HG03342 (cell line): ENCODE results near the gene SUGP2.
"Not testable (repeated sequence)": the region's sequence is repeated elsewhere in the genome, so short reads cannot be mapped to it uniquely, and the experiment has no call there.

Source experiments
- ATAC-seq: cut with Tn5 transposase; IDR thresholded peaks from one replicate; pipeline ENCODE4 v1.9.1; 2021; ENCODE audit warnings: mild to moderate bottlenecking, moderate library complexity; ENCODE audit not compliant: unreplicated experiment

SUGP2 gene

DNA sequence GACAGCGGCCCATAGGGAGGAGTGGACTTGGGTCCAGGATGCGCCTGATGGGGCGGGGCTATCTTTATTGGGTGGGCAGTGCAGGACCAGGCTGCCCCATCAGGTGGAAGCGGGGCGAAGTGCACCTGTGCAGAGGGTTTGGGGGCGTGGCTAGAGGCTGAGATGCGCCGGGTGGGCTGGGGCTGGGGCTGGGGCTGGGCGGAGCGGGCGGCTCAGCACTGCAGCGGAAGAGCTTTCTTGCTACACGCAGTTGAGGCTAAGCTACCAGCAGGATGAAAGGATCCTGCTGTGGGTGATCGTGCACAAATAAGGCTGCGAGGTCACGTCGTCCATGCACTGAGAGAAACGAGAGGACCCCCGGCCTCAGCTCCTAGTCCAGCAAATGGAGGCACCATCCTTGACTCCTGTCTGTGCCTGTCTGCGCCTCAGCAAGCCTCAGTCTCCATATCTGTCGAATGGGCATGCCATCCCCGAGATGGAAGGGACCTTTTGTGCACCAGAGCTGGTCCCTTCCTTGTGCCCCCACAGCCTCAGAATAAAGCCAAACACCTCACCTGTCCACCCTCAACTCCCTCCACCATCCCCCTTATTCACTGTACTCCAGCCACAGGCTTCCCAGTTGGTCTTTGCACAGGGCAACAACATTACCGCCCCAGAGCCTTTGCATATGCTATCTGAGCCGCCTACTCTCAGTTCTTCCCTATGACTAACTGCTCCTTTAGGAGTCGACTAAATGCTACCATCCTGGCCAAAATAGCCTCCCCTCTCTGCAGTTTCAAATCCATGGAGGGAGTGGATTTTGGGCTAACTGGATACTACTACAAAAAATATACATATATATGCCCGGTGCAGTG, 71.3 kb downstream of the SUGP2 start:
- ATAC-seq, result no peak

DNA sequence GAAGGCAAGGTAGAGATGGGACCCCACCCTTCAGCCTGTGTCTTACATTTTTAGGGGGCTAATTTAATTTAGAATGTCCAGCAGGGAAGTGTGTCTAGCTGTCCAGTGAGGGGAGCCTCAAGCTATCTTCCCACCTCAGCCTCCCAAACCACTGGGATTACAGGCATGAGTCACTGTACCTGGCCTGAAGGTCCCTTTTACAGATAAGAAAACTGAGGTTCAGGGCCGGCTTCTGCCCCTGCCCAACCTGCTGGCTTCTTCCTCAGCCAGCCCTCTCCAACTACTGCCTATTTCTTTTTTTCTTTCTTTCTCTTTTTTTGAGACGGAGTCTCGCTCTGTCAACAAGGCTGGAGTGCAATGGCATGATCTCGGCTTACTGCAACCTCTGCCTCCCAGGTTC, 72.9 kb downstream of the SUGP2 start:
- ATAC-seq, result no peak

DNA sequence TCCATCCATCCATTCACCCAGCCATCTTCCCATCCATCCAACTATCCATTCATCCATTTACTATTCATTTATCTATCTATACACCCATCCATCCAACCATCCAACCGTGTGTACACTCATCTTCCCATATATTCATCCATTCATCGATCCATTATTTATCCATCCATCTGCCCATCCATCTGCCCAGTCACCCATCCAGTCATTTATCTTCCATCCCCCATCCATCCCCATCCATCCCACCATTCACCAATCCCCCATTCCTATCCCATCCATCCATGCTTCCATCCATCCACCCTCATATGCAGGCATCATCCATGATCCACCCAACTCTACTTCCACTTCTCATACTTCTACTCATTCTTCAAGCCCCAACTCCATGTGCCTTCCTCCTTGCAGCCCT, 78.3 kb downstream of the SUGP2 start:
- ATAC-seq, result no peak

DNA sequence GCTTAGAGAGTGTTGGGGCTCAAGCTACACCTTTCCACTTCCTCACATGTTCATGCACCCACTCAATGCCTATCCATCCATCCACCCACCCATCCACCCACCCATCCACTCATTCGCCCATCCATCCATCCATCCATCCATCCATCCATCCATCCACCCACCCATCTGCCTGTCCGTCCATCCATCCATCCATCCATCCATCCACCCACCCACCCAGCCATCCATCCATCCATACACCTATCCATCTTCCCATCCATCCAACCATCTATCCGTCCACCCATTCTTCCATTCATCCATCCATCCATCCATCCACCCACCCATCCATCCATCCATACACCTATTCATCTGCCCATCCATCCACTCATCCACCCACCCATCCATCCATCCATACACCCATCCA, 79.2 kb downstream of the SUGP2 start:
- no peak for ATAC-seq

DNA sequence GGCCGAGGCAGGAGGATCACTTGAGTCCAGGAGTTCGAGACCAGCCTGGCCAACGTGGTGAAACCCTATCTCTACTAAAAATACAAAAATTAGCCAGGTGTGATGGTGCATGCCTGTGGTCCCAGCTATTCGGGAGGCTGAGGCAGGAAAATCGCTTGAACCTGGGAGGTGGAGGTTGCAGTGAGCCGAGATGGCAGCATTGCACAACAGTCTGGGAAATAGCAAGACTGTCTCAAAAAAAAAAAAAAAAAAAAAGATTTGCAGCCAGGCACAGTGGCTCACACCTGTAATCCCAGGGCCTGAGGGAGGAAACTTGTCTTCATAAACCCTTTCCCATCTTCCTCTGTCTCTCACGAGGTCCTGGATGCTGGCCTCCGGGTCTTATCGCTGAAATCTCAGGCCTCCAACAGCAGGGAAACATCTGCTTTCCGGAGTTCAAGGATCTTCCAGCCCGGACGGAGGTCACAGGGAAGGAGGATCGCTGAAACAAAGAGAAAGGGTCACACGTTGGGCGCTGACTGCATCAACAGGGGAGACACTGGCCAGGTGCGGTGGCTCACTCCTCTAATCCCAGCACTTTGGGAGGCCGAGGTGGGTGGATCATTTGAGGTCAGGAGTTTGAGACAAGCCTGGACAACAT, 80.8 kb downstream of the SUGP2 start:
- ATAC-seq, result not testable (repeated sequence)

DNA sequence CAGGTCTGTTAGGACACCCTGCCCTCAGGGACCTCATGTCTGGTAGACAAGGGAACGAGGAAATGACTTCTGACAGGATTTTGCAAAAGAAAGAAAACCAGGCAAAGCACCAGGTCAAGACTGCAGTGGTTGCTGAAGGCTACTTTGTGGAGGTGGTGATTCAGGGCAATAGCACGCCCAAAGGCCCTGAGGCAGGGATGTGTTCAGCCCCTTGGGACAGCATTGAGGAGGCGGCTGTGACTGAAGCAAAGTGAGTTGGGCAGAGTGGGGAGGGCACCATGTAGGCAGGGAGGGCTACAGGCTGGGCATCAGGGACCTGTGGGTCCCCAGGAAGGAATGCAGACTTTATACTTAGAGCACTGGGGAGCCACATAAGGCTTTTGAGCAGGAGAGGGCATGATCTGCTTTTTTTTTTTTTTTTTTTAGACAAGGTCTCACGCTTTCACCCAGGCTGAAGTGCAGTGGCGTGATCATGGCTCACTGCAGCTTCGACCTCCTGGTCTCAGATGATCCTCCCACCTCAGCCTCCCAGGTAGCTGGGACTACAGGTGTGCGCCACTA, 81.5 kb downstream of the SUGP2 start:
- ATAC-seq, result no peak

DNA sequence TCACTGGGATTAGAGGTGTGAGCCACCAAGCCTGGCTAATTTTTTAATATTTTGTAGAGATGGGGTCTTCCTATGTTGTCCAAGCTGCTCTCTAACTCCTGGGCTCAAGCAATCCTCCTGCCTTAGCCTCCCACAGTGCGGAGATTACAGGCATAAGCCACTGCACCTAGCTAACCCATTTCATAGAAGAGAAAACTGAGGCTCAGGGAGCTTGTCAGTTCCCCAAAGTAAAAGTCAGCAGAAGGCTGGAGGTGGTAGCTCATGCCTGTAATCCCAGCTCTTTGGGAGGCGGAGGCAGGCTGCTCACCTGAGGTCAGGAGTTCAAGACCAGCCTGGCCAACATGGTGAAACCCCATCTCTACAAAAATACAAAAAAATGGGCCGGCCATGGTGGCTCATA, 83.5 kb downstream of the SUGP2 start:
- no peak for ATAC-seq

DNA sequence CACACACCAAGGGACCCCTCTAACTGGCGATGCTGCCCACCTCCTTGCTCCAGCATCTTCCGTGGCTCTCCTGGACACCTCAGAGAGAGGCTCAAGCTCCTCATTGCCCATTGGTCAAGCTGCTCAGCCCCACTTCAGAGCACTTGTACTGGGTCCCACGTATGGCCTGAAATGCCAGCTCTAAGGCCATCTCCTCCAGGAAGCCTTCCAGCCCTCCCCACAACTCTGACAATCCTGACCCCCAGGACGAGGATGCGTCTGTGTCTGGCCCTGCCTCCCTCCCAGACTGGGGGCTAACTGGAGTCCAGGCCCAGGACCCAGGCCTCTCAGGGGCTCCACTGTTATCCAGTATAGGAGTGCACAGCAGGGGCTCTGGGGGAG, 84.4 kb downstream of the SUGP2 start:
- no peak for ATAC-seq

DNA sequence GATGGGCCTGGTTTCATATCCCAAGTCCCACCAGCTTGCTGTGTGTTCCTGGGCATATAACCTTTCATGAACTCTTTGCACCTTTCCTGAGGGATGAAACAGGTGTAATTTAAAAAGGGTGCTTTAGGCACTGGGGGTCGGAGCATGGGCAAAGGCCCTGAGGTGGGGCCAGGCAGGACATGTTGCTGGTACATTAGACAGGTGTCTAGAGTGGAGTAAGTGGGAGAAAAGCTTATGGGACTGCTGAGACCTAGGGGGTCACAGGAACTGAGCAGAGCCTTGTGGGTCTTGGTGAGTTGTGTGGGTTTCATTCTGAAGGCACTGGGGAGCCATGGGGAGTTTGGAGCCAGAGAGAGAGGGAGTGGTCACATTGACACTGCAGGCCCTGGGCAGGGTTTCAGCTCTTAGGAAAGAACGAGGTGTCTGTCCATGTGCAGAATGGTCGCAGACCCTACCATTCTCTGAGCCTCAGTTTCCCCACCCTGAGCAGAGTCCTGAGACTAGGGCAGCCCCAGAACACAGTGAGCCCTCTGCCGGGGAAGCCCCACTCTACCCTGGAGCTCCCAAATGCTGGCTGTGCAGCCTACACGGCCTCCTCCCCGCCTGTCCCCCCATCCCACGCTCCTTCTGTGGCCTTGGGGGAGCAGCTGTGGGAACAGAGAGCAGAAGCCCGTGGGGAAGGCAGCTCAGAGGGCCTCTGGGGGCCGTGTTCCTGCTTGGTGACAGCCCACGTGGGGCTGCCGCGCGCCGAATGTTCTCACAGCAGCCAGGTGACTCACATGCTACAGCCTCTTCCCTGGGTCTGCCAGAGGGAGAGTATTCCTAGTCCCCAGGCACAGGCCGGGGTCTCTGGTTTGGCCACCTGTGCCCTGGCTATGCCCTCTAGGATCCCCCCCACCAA, 85.0 kb downstream of the SUGP2 start:
- ATAC-seq, result no peak

DNA sequence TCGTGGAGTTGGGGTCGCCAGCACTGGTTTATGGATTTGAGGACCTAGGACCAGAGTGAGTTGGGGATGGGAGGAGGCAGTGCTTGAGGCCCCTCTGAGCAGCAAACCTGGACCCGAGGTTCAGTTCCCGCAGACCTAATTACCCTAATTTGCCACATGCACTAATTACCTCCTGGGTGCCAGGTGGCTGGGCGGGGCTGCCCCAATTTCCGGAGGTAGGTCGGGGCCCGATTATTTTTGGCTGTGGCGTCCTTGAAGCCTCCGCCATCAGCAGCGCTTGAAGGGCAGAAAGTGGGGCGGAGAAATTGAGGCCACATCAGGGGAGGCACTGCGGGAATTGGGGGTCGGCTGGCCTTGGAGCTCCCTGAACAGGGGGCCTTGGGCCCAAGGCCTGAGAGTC, 86.4 kb downstream of the SUGP2 start:
- ATAC-seq, result no peak

DNA sequence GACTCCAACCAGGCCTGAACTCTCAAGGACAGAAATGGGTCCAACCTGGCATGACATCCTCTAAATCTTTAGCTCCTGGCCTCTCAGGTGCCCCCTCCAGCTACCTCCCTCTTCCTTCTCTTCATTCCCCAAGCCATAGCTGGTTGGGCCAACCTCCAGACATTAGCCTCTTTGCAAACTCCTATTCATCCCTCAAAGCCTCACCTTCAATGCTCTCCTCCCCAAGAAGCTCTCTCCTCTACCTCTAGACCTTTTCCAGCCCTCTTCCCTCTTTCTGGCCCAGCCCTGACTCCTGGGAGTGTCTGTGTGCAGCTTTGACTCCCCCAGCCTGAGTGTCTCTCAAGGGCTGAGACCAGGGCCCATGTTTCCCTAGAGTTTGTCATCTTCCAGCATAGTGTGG, 87.0 kb downstream of the SUGP2 start:
- no peak for ATAC-seq

DNA sequence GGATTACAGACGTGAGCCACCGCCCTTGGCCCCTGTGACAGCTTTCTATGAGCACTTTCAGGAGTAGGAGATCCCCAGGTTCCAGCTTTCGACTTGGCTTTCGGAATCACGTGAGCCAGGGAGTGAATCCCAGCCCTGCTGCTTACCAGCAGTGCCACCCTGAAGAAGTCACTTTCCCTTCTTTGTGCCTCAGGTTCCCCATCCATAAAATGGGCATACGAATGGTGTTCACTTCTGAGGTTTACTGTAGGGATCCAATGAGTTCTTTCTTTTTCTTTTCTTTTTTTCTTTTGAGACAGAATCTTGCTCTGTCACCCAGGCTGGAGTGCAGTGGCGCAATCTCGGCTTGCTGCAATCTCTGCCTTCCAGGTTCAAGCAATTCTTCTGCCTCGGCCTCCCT, 88.0 kb downstream of the SUGP2 start:
- no peak for ATAC-seq

DNA sequence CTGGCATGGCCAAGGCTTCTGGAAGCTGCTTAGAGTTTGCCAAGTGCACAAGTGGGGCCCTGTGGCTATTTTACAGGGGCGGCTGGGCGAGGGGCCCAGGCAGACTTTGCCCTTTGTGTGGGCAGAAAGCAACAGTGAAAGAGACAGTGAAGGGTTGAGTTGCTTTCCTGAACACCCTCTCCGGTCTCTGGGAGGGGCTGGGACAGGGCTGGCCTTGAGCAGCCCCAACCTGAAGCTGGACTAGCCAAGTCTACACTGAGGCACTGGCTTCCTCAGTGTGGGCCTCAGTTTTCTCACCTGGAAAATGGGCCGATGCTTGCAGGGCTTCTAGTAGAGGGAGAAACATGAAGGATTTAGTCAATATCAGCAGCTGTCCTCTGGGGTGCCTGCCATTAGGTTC, 89.9 kb downstream of the SUGP2 start:
- no peak for ATAC-seq

DNA sequence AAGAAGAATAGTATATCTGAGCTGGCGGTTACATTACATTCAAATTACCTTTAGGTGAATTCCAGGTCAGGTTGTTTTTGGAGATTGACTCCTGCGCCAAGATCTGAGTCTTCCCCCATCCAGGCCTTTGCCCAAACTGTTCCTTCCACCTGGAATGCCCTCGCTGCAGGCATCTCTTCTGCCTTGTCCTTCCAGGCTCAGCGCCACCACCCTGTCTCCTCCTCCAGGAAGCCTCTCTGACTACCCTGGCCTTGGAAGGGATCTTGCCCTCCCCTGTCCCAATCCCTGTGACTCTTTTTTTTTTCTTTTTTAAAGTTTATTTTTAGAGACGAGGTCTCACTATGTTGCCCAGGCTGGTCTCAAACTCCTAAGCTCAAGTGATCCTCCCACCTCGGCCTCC, 90.6 kb downstream of the SUGP2 start:
- no peak for ATAC-seq

DNA sequence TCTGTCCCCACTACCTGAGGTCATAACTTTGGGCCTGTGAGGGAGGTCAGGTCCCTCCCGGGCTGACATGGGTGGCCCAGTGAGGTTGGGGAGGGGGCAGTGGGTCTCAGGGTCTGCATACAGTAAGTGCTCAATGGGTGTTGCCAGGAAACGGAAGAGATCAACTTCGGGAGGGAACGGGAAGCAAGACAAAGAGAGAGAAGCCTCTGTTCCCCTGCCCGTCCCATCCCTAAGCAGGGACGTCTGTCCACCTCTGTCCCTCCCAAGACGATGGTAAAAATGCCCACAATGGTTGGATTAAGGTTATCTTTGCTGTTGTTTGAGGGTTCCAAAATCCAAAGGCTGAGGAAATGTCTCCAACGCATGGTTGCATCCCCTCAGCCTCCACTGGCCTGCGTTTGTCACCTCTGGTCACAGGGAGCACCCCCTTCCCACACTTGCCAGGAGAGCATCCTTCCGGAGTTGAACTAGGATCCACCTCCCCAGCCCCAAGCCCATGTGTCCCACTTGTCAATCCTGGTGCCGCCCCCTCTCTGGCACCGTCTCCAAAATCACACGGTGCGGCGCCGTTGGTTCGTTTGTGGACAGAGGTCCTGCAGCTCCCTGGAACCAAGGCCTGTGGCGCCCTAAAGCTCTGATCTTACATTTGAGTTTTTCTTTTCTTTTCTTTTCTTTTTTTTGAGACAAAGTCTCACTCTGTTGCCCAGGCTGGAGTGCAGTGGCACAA, 91.5 kb downstream of the SUGP2 start:
- no peak for ATAC-seq
